ENCODE data around the gene SETBP1. TPM values are rescaled to one million over a fixed set of nuclear protein-coding genes. Genes with fewer than 3 reads are reported as not detected.

Gene SETBP1
- polyA plus RNA-seq, 12 donors, result 11.4 to 21.8 (median 17.3) TPM; not detected in 1

- DNase-seq, result no peak
Measured at GRCh38 chr18:45066210-45066609, 385.5 kb downstream of the SETBP1 start.

DNA sequence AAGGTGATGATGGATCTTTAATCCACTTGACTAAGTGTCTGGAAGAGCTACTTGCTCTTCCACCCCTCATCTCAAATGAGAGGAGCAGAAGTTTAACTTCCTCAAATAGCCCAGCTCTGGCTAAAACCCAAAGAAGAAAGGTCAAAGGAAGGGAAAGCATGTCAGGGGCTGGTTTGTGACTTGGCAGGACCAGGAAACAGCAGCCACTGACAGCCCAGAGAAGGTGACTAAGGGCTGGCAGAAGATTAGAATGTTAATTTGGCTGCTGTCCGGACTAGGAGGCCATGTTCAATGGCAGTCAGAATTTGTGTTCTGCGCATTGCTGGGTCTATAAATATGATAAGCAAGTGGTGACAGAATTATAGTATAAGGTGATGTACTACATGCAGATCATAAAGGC is 386.2 kb downstream of the SETBP1 start:
- no peak for DNase-seq

DNA sequence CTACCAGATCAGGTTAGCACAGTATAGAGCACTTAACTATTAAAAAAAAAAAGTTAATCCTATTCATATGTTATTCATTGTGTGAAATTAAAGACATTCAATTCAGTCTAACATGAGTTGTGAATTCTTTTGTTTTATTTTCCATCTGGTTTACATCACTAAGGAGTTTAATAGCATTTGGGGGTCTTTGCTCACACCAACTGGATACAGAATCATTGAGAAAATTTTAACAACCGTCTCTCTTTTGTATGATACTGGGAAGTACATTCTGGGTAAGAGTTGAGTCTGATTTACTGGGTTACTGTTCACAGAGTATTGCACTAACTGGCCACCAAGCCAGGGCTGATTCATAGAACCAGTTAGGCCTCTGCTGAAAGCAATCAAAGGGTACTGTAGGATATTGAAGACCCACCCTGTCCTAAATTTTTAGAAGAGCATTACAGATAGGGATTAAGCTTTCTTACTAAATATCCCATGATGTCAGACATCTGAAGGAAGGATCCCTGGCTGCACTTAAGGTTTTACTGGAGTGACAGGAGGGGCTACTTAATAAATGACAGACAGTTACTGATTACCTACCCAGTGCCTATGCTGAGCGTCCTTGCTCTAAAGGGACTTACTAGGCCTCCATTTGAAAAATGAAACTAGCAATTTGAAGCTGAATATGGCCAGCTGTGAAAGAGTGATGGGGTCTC is 387.9 kb downstream of the SETBP1 start:
- DNase-seq, result no peak

DNA sequence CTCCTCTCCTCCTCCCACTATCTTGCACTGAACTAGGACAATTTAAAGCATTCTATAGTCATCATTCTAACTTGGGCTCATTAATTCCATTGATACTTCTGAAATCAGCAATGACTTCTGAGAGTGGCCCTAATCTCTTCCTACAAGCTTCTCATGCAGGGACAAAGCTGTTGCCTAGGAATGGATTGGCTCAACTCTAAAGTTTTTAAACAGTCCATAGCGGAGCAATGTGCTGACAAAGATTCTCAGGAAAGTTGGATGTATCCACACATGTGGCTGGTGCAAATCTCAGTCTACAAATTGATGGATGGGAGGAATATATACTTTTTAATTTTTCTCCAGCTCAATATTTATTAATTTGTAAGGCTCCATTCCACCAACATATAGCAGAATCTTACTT is 388.9 kb downstream of the SETBP1 start:
- no peak for DNase-seq

GRCh38 chr18:45071956-45072355 is 391.3 kb downstream of the SETBP1 start:
- DNase-seq, result no peak

GRCh38 chr18:45073556-45073955 is 392.9 kb downstream of the SETBP1 start:
- DNase-seq, result no peak

- DNase-seq, result no peak
Measured at GRCh38 chr18:45081566-45082181, 401.0 kb downstream of the SETBP1 start.

GRCh38 chr18:45083226-45083855 is 402.7 kb downstream of the SETBP1 start:
- DNase-seq, result no peak

- DNase-seq, result no peak
Measured at GRCh38 chr18:45084206-45084605, 403.5 kb downstream of the SETBP1 start.

DNA sequence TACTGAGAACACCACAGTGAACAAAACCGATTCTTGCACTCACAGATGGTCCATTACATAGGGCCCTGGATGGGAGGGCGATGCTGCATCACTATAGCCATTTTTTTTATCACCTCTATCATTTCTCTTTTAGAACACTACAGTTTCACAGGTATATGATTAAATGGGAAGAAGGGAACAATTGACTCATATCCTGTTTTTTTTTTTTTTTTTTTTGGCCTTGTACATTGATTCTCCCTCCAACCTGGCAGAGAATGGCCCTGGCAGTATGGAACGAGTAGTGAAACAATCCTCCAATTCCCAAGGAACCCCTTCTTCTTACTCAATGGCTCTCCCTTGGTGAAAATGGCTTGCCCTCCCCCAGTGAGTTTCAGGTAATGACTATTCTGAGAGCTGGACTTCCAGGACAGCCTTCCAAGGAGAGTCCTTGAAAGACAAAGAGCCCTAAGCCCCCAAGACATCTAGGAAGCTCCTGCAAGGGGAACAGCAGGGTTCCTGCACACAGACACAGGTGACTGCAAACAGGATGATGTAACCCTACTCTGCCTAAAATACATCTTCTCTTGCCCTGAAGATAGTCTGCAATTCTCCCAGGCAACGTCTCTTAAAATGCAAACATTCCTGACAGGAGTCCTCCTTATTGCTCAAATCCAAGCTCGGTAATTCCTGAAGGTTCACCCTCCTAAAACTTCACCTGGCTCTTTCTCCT is 405.4 kb downstream of the SETBP1 start:
- no peak for DNase-seq

DNA sequence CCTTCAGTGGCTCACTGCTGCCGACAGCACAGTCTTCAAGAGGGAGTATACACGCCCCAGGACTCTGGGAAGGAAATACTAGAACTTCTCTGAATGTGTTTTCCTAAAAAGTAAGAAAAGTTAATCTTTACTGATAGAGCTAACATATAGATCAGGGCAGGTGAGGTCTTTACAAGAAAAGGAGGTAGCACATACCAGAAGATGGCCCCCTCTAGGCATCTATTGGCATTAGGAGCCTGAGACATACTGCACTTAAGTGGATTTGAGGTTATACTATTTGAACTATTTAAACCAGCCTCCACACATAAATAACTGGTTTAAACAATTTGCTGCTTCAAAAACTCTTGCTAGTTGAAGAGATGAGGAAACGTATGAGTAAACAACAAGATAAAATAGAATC is 406.1 kb downstream of the SETBP1 start:
- no peak for DNase-seq

DNA sequence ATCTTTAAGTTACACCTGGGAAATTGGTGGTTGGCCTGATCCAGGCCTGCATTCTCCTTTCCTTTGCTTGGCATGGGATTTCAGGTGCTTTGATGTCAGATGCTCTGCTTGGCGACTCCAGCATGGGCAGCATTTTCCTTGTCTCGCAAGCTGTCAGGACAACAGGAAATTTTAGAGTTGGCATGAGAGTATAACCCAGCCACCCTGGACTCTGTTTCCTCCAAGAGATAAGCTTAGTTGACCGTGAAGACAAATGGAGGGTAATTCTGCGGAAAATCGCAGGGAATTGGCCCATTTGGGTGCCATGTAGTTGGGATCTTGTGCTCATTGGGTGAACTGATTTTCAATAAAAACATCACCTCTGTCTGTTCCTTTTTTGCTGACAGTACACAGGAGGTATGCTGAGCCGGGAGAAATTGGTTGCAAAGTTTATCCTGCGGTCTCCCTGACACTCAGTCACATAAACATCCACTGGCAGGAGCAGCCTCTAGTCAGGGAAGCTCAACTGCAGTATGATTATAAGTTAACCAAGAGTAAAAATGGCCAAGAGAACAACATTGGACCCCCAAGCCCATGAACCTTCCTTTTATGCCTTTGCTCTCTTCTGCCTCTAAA is 409.9 kb downstream of the SETBP1 start:
- no peak for DNase-seq

DNA sequence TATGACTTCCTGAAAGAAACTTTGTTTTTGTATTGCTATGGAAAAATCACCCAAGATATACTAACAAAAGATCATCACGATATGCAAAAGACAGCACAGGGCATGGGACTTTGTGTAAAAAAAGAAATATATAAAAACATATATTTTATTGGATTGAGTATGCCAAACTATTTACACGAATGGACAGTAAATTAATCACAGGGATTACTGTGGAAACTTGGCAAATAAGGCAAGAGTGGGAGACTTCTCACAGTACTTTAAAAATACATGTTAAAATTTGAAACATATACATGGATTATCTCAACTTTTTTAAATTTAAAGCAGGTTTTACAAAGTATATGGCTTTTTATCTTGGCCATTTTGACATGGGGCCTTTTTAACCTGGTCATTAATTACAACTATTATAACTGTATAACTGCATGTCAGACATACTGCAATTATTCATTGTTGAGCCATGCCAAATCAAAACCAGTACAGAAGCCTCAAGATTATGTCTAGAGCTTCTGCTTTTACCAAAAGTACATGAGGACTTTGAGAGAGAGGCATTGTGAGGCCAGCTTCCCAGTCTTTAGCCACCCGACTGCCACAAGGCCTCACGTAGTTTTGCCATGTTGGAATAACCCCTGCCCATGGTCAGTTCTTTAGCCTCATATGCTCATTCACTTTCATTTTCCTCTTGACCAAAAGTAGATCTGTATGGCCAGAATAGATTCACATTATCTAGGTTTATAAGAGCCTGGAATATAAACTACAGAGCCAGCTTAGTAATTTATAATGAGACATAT is 419.8 kb downstream of the SETBP1 start:
- DNase-seq, result no peak

GRCh38 chr18:45102126-45102525 is 421.4 kb downstream of the SETBP1 start:
- no peak for DNase-seq

GRCh38 chr18:45102863-45103262 is 422.2 kb downstream of the SETBP1 start:
- no peak for DNase-seq

DNA sequence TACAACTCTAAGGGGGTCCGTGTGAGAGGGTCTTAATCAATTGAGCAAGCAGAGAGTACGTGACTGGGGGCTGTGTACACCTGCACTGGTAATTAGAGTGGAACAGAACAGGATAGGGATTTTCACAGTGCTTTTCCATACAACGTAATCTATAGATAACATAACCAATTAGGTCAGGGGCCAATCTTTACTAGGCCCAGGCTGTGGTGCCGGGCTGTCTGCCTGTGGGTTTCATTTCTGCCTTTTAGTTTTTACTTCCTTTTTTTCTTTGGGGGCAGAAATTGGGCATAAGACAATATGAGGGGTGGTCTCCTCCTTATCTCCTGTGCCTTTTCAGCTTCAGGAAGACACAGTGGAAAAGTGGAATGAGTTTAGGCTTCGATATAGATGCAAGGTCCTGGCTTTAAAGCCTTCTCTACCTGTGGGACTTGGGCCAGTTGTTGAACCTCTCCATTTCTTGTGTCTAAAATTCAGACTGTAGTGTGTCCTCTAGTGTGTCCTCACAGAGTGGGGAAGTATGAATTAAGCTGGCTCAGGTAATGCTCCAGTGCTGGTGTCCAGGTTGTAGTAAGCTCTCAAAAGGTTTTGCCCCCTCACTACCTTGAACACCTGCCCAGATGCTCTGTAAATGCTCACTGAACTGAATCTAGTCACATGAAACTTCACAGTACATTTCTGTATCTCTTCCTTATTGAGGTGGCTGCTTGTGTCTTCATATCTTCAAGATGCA is 422.8 kb downstream of the SETBP1 start:
- DNase-seq, result no peak

- DNase-seq, result no peak
Measured at GRCh38 chr18:45104049-45104395, 423.3 kb downstream of the SETBP1 start.

DNA sequence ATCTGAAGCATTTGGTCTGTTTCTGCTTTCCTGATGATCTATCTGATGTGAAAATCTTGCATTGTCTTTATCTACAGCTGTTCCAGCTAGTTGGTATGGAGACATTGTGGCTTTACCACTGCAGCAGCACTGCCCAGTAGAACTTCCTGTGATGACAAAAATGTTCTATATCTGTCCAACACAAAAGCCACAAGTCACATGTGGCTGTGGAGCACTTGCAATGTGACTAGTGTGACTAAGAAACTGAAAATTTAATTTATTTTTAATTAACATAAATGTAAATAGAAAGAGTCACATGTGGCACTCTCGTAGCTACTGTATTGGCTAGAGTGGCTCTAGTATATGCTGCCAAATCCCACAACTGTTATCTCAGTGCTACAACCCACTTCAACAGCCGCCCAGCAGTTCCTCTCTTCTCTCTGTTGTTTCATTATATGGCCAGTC is 425.7 kb downstream of the SETBP1 start:
- no peak for DNase-seq

DNA sequence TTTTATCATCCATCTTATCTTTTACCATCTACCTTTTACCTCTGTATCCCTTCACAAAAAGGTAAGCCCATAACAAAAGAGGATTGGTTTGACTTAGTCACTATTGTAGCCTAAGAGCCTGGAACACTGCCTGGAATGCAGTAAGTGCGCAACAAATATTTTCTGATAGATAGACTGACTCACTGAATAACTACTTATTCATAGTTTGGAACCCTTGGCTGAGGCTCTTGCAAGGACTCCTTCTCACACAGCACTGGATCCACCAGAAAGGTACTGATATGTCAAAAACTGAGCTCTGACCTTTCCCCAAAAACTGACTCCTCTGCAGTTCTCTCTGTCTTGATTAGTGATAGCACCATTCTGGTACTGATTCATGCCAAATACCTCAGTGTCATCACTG is 426.7 kb downstream of the SETBP1 start:
- DNase-seq, result no peak

DNA sequence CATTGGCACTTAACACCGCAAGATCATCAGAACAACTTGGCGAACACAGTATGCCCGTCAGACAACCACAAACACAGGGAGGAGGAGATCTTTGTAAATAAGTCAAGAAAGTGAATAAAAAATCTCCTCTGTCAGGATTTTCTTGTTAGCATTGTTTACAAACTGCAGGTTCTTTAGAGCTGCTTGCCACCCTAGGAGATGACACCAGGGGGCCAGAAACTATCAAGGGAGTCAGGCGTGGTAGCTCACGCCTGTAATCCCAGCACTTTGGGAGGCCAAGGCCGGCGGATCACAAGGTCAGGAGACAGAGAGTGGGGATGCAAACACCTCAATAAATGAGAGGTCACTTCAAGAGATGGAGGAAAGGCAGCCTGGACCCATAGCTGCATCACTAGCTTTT is 428.1 kb downstream of the SETBP1 start:
- no peak for DNase-seq

GRCh38 chr18:45109271-45109670 is 428.6 kb downstream of the SETBP1 start:
- no peak for DNase-seq
